ENCODE measurements around the gene OR52I2. TPM values are rescaled to one million over a fixed set of nuclear protein-coding genes. Genes with fewer than 3 reads are reported as not detected.

Gene OR52I2
- total RNA-seq, 1 experiment from 2014 or later, result not detected

DNA sequence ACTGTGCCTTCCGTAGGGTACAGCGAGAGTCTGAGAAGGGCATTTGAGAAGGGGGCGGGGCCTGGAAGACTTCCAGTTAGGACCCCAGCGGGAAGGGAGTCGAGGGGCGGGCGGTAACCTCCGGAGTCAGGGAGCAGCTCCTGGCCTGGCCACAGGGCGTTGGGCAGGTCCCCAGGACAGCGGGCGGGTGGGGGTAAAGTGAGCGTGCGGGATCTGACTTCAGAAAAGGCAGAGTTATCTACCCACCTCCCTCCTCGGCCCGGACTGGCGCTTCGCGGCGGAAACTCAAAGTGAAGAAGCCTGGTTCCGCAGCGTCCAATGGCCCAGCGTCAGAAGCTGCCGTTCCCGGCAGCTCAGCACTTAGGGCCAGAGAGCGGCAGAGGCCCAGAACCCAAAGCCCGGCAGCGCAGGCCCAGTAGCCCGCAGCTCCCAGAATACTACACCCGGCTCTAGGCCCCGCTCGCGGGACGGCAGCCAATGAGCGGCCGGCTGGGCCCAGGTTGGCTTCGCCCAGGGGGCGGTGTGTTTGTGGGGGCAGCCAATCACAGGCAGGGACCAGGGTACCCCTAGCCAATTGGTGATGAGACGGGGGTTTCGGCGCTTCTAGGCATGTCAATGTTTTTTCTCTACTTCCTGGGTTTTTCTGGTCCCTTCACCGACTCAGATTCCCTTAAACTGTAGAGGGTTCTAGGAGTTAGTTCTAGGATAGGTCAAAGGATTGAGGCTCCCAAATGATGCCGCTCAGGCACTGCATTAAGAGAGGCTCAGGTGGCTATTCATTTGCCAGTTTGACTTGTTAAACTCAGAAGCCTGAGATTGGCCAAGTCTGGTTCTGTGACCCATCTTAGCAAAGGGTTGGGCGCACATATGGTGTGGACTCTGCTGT, 26.5 kb downstream of the OR52I2 start, which contains the start of gene TRIM68:
TRIM68 (minus strand) TSS at position 451 of the 886 bp plus-strand sequence. CDS start 2,727 bp downstream, outside the sequence.
- TF ChIP-seq, protein P1, sequence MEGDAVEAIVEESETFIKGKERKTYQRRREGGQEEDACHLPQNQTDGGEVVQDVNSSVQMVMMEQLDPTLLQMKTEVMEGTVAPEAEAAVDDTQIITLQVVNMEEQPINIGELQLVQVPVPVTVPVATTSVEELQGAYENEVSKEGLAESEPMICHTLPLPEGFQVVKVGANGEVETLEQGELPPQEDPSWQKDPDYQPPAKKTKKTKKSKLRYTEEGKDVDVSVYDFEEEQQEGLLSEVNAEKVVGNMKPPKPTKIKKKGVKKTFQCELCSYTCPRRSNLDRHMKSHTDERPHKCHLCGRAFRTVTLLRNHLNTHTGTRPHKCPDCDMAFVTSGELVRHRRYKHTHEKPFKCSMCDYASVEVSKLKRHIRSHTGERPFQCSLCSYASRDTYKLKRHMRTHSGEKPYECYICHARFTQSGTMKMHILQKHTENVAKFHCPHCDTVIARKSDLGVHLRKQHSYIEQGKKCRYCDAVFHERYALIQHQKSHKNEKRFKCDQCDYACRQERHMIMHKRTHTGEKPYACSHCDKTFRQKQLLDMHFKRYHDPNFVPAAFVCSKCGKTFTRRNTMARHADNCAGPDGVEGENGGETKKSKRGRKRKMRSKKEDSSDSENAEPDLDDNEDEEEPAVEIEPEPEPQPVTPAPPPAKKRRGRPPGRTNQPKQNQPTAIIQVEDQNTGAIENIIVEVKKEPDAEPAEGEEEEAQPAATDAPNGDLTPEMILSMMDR (conservative IDR thresholded peaks at IDR 0.05; ENCODE audit: low read depth, low read length), result no peak
- TF ChIP-seq EZH2 (IDR thresholded peaks at IDR 0.05; ENCODE audit: borderline replicate concordance, low read depth, low read length, poor library complexity, severe bottlenecking), result no peak
- no TSS peak for BruUV-seq (replicated peaks)
- Histone ChIP-seq H3K4me1 (ENCODE audit: insufficient read depth, low read length, poor library complexity, severe bottlenecking) (no peaks in the 10 kb centered on the region), H3K27ac (ENCODE audit: low read depth, low read length, poor library complexity, severe bottlenecking) (peak within 1 kb of the TSS; percentile 82), H3K27me3 (replicated peaks; ENCODE audit: insufficient read depth, low read depth, low read length, poor library complexity) (no peaks in the 10 kb centered on the region), H3K9me3 (ENCODE audit: low read depth, low read length, poor library complexity, severe bottlenecking) (no peaks in the 10 kb centered on the region), H3K36me3 (ENCODE audit: insufficient read depth, low read length, poor library complexity, severe bottlenecking) (no peaks in the 10 kb centered on the region), H3K4me3 (ENCODE audit: low read depth, low read length, poor library complexity, severe bottlenecking) (peak within 1 kb of the TSS; percentile 73)
- DNase-seq (ENCODE audit: low spot score), result peak; percentile 96
- POLR2A ChIA-PET (ENCODE audit: low non-redundant PET), result no interaction called here
- CTCF ChIA-PET, result no interaction called here
- intact Hi-C loops (cut with micrococcal nuclease; ENCODE audit: unreplicated experiment), result no loop called here

DNA sequence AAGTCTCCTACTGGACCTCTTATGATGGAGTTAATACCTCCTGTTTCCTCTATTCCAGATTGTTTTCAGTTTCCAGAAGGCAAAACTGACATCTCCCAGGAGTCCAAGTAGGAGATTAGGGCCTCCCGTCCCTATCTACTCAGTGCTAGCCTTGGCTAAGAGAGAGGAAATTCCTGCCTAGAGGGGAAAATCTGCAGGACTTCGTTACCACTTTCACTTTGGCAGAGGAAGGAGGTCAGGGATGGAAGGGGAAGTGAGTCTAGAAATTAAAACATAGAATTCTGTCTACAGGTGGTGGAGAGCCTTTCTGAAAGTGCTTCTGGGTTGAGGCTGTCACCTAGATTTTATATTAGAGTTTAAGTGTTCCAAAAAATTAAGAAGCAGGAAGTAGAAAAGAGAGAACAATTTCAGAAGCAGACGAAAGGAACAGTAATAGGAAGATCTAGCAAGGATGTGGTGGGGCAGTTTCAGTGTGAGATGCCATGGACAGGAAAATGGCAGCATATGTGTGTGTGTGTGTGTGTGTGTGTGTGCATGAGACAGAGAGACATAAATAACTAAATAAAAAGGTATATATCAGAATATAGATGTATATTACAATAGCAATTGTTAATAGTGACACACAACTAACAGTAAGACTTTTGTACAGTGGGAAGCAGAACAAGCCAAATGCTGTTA, 28.9 kb downstream of the OR52I2 start:
- CTCF ChIA-PET, result no interaction called here
- no peak for DNase-seq (ENCODE audit: low spot score)
- Histone ChIP-seq H3K27me3 (replicated peaks; ENCODE audit: insufficient read depth, low read depth, low read length, poor library complexity) (no peaks in the 10 kb centered on the region), H3K9me3 (ENCODE audit: low read depth, low read length, poor library complexity, severe bottlenecking) (no peaks in the 10 kb centered on the region), H3K4me3 (ENCODE audit: low read depth, low read length, poor library complexity, severe bottlenecking) (no peak overlapping the region), H3K4me1 (ENCODE audit: insufficient read depth, low read length, poor library complexity, severe bottlenecking) (no peaks in the 10 kb centered on the region), H3K36me3 (ENCODE audit: insufficient read depth, low read length, poor library complexity, severe bottlenecking) (no peaks in the 10 kb centered on the region), H3K27ac (ENCODE audit: low read depth, low read length, poor library complexity, severe bottlenecking) (no peak overlapping the region)
- BruUV-seq (replicated peaks), result no TSS peak
- POLR2A ChIA-PET (ENCODE audit: low non-redundant PET), result no interaction called here
- intact Hi-C loops (cut with micrococcal nuclease; ENCODE audit: unreplicated experiment), result no loop called here
- no peak for TF ChIP-seq EZH2 (IDR thresholded peaks at IDR 0.05; ENCODE audit: borderline replicate concordance, low read depth, low read length, poor library complexity, severe bottlenecking)
- TF ChIP-seq, protein P1 (conservative IDR thresholded peaks at IDR 0.05; ENCODE audit: low read depth, low read length), result no peak

DNA sequence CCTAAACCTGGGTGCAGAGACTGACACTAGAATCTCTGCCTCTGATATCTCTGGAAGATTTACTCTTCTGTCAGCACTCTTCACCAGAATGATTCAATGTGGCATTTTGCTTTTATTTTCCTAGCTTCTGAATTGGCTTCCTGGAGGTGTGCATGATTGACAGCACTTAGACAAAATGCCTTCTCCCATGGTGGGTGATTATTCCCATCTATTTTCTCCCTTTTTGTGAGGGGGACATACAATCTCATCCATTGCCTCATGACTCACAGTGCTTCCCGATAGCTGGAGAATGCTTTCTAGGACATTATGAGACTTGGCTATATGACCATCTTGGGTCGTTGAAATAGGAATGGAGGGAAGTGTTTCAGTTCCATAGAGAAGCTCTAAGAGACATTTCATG, 30.4 kb downstream of the OR52I2 start:
- no TSS peak for BruUV-seq (replicated peaks)
- Histone ChIP-seq H3K27ac (ENCODE audit: low read depth, low read length, poor library complexity, severe bottlenecking) (no peak overlapping the region), H3K4me1 (ENCODE audit: insufficient read depth, low read length, poor library complexity, severe bottlenecking) (no peaks in the 10 kb centered on the region), H3K36me3 (ENCODE audit: insufficient read depth, low read length, poor library complexity, severe bottlenecking) (no peaks in the 10 kb centered on the region), H3K27me3 (replicated peaks; ENCODE audit: insufficient read depth, low read depth, low read length, poor library complexity) (no peaks in the 10 kb centered on the region), H3K9me3 (ENCODE audit: low read depth, low read length, poor library complexity, severe bottlenecking) (no peaks in the 10 kb centered on the region), H3K4me3 (ENCODE audit: low read depth, low read length, poor library complexity, severe bottlenecking) (no peak overlapping the region)
- POLR2A ChIA-PET (ENCODE audit: low non-redundant PET), result no interaction called here
- CTCF ChIA-PET, result no interaction called here
- TF ChIP-seq, protein P1 (conservative IDR thresholded peaks at IDR 0.05; ENCODE audit: low read depth, low read length), result no peak
- TF ChIP-seq EZH2 (IDR thresholded peaks at IDR 0.05; ENCODE audit: borderline replicate concordance, low read depth, low read length, poor library complexity, severe bottlenecking), result no peak
- no peak for DNase-seq (ENCODE audit: low spot score)
- intact Hi-C loops (cut with micrococcal nuclease; ENCODE audit: unreplicated experiment), result no loop called here

Data from A673 (cell line).